HG03571 (cell line): ENCODE results near the gene KBTBD2.
"Not testable (repeated sequence)": the region's sequence is repeated elsewhere in the genome, so short reads cannot be mapped to it uniquely, and the experiment has no call there.

ENCODE experiments used
- ATAC-seq: cut with Tn5 transposase; IDR thresholded peaks from one replicate; pipeline ENCODE4 v1.9.1; 2021; ENCODE audit not compliant: unreplicated experiment

Gene KBTBD2

GRCh38 chr7:32893722-32894121 is 2.2 kb upstream of the KBTBD2 start:
- ATAC-seq: no peak

GRCh38 chr7:32893207-32893524 is 1.6 kb upstream of the KBTBD2 start:
- ATAC-seq: no peak

GRCh38 chr7:32892521-32893206 is 1.1 kb upstream of the KBTBD2 start:
- peak; percentile 12 for ATAC-seq

DNA sequence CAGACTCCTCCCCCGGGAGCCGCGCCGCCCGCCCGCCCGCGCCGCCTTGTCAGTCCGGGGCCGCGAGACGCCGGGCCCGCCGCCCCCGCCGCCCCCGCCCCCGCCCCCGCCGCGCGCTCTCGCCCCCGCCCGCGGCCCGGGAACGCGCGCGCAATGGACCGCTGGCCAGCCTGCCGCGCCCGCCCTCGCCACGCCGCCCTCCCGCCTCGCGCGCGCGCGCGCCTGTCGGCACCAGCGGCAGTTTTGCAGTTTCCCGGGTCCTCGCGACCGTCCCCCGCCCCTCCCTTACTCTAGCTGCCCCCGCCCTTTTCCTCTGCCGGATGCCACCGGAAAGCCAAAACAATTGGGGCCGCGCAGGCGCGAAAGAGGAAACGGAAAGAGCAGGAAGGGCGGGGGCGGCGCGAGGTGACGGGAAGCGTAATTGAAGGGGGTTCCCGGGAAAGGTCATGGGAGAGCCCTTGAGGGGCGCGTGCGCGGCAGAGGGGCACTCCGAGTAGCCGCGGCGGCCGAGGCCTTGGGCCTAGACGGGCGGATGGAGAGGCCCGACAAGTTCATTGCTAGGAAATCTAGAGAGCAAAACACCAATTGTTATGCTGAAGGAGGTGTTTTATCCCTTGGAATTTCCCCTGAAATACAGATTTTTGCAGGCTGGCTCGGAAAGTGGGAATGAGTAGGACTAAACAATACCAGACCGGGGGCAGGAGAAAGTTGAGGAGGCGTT is 400 bp upstream of the KBTBD2 start:
- peak; percentile 49 for ATAC-seq

DNA sequence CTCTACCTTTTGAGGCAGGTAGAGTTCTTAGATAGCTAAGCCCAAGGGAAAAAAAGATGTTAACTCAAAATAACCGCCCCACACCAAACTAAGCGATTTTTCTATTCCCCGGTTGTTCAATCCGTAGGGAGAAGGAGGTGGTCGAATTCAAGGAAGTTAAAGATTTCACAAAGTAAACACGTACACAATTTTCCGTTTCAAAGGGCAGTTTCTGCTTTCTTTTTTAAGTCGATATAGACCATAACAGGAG is 842 bp downstream of the KBTBD2 start:
- ATAC-seq: no peak

DNA sequence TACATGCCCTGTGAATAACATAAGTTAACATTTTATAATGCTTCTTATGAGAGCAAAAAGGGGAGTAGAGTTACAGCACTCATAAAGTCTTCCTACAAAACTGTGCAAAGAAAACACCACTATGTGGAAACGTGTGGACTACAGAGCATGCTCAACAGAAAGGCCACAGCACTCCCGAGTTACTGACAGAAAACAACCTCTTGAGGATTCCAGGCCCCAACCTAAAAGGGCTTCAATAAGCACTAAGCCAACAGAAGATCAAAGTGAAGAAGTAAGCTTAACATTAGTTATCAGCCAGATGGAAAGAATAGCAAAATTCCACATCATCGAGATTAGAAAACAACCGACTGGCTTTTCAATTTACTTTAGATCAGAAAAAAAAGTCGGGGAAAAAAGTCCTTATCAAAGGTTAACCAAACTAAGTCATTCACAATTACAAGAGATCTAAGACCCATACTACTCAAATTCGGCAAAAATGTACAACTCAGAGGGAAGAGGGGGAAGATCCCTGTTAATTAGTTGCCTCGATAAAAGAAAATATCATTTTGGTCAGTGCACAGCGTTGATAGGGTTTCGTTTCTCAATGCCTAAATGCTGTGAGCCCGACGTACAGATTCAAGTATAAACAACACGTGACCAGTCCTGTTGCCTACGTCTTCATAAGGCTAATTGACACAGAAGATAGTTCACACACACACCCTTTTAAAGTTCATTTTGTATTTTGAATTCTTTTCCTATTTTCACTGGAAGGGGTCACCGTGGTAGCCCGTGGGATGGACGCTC is 1.4 kb downstream of the KBTBD2 start:
- ATAC-seq: peak; percentile 29

DNA sequence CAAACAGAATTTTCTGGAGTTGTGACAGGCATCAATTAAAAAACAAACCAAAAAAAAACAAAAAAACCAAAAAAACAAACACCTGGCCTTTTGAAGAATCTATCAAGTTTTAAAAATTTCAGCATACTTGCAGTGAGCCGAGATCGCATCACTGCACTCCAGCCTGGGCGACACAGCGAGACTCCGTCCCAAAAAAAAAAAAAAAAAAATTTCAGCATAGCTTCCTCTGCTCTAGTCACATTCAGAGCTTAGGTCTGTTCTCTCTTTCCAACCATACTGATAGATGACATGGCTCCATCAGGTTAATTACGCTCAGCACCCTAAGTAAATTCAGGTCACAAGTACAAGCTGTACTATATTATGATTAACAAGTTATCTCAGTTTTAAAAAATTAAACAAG is 3.1 kb downstream of the KBTBD2 start:
- ATAC-seq: no peak

DNA sequence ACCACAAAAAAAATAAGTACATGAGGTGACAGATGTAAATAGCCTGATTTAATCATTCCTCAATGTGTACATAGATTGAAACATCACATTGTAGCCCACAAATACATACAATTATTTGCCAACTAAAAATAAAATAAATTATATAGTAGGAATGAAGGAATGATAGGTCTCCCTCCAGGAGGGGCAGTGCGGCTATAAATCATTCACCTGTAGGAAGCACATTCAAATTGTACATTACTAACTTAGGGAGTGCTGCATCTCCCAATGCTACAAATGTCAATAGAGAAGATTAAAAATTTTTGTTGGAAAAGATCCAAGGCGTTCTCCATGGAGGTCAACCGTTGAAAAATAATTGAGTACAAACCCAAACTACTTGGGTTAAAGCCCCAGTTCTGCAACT is 4.2 kb downstream of the KBTBD2 start:
- no peak for ATAC-seq

- no peak for ATAC-seq
These were observed 10.2 kb downstream of the KBTBD2 start for GRCh38 chr7:32881074-32881982.

DNA sequence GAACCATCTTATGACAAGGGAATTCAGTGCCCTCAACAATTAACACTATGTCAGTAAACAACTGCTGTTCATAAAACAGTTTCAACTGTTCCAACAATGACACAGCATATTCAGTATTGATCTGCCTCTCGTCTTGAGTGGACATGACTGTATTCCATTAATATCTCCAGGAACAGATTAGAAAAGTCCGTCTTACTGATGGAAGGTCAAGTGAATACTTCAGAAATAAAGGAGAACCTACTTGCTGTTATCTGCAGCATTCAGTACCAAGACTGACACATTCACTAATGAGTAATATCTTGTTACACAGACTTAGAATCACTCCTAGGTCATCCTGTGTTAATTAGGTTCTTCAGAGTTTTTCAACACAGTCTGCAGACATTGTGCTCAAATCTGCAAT is 12.1 kb downstream of the KBTBD2 start:
- ATAC-seq: no peak

DNA sequence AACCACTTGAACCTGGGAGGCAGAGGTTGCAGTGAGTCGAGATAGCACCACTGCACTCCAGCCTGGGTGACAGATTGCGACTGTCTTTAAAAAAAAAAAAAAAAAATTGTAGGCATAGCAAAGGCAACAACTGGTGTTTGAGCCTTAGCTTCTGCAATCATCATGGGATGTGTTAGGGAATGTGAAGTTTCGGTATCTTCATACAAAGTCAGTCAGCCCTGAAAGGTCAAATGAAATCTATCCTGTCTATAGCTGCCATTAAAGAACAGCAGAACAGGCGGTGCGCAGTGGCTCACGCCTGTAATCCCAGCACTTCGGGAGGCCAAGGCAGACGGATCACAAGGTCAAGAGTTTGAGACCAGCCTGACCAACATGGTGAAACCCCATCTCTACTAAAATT is 13.5 kb downstream of the KBTBD2 start:
- ATAC-seq: not testable (repeated sequence)

- ATAC-seq: no peak
These were observed 19.1 kb downstream of the KBTBD2 start for GRCh38 chr7:32872421-32872820.

- peak; percentile 61 for ATAC-seq
These were observed 19.8 kb downstream of the KBTBD2 start for GRCh38 chr7:32871624-32872371.

DNA sequence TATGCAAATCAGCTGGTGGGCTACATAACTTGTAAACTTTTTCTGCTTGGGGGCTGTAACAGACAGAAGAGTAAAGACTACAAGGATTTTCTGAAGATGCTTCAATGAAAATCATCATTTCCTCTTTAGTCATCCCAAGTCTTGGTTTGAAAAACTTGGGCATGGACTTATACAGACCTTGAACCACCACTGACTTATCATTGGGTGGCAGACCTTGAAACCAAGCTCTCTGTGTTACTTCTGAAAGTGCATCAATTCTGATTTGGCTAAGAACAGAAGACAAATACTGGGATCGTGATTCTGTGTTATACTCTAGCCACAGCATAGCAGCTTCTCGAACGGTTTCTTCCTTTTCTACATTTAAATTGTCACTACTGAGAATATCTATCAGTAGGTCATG is 21.3 kb downstream of the KBTBD2 start:
- ATAC-seq: no peak

DNA sequence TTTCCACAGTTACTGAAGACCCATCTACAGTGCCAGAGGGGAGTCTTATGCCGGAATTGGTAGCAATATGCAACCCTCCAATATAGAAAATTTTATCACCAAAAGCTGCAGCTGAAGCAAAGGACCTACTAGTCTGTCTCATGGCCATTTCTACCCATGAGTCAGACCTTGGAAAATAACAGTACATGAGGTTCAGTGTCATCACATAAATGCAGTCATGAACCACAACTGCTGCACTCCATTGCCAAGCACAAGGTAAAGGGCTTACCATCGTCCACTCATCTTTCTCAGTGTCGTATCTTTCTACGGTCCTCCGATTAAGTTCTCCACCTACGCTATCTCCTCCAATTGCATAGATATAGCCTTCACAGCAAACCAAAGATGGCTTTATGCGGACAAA is 21.8 kb downstream of the KBTBD2 start:
- no peak for ATAC-seq

DNA sequence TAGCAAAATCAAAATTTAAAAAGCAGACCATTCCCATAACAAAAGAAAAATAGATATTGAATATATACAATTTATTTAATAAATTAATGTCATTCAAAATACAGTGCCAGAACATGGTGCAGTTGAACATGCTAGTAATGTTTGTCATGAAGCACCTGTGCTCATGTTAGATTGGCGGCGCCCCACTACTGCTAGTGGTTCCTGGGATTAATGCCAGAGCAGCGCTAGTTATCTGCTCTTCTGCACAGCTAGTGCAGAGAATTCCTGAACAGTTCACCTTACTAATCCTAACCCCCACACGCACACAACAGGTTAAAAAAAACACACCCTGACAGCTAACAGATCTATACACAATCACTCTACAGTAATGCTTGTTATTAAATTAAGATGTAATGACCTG is 23.4 kb downstream of the KBTBD2 start:
- no peak for ATAC-seq

GRCh38 chr7:32865448-32866030 is 26.0 kb downstream of the KBTBD2 start:
- no peak for ATAC-seq

- not testable (repeated sequence) for ATAC-seq
These were observed 27.7 kb downstream of the KBTBD2 start for GRCh38 chr7:32863872-32864271.

DNA sequence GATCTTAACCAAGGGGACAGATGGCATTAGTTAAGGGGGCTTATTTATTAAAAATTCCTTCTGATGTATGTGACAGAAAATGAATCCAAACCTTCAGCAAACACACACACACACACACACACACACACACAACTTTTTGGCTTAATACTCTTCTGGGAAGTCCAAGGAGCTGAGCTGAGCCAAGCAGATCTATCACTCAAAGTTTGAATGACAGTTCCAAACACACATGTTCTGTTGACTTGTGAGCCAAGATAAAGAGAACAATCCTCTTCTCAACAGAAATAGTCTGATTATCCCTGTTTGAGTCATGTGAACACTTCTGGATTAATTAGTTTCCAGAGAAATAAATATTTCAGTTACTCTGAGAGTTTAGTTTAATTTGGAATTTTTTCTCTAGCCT is 31.5 kb downstream of the KBTBD2 start:
- ATAC-seq: no peak

DNA sequence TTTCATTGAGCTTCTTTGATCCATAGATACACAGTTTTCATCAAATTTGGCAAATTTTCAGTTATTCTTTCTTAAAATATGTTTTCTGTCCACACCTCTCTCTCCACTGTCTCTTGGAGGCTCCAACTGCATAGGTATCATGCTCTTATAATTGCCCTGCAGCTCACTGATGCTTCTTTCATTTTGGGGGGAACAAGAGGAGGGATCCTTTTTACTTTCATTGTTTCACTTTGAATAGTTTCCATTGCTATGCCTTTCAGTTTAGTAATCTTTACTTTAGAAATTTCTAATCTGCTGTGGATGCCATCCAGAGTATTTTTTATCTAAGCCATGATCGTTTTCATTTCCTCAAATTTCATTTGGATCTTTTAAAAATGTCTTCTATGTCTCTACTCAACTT is 32.9 kb downstream of the KBTBD2 start:
- no peak for ATAC-seq
